HG03571 (cell line): ENCODE results near the gene SNX5.

Experiments used
- ATAC-seq: cut with Tn5 transposase; IDR thresholded peaks from one replicate; pipeline ENCODE4 v1.9.1; 2021; ENCODE audit not compliant: unreplicated experiment

Gene SNX5

DNA sequence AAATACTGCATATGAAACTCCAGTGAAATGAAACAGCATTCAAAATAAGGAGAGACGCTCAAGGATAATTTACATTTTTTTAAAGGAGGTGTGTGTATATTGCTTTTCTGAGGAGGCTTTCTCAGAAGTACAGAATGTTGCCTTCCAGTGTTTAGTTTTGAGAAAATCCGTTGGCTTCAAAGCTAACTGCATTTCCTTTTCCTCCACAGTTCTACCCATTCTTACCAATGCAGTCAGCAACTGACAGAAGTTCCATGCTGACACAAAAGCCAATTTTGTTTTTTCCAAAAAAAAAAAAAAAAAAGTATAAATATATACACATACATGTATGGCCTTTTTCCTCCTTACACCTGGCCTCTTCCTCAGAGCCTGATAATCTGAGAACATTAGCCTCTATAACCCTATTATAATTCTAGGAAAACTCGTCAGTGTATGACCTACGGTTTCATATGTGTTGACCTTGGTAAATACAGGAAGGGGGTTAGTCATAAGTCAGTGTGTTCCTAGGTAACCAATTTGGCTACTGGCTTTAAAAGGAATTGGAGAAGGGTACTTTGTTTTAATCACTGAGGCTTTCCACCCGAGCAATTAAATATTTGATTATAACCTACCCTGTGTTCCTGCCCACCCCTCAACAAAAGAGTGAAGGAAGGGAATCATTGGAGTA is 24.4 kb upstream of the SNX5 start:
- ATAC-seq: no peak

DNA sequence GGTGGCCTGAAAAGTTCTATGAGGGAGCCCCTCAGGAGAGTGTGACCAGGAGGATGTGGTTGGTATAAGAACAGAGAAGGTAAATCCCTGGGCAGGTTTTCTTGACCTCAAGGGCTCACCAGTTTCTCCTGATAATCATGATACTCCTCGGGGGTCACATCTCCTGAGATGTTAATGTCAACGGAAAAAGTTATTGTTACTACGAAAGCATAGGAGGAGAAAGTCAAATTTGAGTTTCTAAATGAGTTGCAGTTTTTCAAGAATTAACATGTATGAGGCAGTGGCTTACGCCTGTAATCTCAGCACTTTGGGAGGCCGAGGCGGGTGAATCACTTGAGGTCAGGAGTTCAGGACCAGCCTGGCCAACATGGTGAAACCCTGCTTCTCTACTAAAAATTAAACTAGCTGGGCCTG is 23.6 kb upstream of the SNX5 start:
- no peak for ATAC-seq

DNA sequence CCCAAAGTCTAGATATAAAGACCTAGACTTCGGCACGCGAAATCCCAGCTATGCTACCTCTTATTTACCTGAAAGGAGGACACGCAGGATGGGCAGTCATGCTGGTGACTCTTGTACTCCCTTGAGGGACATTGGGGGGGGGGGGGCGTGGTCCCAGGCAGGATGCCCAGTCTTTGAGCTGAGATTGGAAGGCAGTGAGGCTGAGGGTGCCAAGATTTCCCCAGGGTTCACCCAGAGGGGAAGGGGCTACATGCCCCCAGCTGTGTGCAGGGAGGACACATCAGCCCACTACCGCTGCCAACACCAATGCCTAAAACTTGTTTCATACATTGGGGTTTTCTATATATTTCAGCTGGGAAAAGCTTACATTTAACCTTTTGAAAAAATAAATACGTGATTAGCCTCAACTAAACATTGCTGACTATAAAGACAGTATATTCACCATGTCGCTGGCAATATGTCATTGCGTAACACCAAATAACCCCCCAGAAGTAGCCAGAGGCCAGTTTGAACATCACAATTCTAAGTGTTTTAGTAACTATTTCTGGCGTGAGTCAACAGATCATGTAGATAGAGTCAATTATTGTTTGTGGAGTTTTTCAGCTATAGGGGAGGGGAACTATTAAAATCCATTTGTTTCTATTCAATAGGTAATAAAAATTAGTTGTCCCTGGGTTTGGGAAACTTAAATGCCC is 21.8 kb upstream of the SNX5 start:
- ATAC-seq: no peak

DNA sequence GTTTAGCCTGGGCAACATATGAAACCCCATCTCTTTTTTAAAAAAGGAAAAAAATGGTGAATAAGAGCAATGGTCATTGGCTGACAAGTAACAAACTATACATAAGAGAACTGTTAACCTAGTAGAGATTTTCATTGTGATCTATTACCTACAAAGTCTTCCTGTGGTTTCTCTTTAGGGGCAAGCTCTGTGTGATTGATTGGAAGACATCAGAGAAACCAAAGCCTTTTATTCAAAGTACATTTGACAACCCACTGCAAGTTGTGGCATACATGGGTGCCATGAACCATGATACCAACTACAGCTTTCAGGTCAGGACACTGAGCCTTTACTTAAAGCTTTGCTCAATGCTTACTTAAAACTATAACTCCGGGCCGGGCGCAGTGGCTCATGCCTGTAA is 19.4 kb upstream of the SNX5 start:
- ATAC-seq: no peak

DNA sequence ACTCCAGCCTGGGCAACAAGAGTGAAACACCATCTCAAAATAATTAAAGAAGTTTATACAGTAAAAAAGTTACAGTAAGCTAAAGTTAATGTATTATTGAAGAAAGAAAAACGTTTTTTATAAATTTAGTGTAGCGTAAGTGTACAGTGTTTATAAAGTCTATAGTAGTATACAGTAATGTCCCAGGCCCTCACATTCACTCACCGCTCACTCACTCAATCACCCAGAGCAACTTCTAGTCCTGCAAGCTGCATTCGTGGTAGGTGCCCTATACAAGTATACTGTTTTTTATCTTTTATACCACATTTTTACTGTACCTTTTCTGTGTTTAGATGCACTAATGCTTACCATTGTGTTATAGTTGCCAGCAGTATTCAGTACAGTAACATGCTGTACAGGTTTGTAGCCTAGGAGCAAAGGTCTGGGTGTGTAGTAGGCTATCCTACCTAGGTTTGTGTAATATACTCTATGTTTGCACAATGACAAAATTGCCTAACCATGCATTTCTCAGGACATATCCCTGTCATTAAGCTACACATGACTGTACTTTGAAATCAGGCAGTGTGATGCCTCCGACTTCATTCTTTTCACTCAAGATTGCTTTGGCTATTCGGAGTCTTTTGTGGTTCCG is 16.9 kb upstream of the SNX5 start:
- no peak for ATAC-seq

DNA sequence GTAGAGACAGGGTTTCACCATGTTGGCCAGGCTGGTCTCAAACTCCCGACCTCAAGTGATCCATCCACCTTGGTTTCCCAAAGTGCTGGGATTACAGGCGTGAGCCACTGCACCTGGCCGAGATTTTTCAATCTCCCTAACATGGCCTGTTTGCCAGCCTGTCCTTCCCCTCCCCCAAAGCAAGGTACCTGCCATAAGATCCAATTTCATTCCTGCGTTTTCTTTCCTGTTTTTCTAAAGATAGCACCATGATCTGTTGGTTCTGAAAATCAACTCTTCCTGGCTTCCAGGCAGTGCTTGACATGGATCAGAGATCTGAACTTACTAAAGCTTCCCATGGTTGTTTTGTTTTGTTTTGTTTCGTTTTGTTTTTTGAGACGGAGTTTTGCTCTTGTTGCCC is 7.7 kb upstream of the SNX5 start:
- no peak for ATAC-seq

DNA sequence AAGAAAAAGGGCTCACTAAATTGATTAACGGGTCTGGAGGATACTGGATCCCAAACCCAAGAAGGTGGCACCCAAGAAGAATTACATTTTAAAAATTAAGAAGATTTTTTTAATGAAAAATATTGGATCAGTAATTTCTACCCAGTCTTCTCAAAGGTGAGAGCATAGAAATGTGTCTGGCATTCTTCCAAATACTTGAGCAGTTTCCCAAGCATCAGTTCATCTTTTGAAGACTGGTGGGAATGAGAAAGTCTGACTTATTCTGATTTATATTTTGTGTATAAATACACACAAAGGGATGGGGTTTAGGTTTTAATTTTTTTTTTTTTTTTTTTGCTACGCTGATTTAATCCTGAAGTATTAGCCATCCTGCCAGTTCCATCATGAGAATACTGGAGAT is 3.5 kb upstream of the SNX5 start:
- ATAC-seq: no peak

DNA sequence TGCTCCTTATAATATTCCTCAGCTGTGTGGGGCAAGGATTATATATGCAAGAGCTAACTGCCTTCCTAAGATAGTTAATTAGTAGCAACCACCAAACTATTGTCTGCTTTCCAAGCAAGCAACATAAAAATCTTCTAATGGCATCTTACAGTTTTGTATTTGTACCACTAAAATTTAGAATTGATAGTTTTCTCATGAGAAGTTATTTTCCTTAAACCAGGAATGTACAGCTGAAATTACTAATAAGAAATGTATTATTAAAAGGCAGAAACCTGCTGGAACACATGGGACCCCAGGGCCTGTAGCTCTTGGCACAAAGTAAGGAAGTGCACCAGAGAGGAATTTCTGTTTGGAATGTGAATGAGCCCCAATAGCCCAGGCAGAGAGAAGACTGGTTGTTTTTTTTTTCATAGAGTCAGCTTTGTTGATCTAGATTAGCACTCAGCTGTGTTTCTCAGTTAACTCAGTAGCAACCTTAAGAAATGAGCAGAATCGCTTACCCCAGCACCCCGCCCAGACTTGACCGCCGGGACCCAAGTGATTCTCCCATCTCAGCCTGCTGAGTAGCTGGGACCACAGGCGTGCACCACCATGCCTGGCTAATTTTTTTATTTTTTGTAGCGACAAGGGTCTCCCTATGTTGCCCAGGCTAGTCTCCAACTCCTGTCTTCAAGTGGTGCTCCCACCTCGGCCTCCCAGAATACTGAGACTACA is 2.9 kb upstream of the SNX5 start:
- no peak for ATAC-seq

DNA sequence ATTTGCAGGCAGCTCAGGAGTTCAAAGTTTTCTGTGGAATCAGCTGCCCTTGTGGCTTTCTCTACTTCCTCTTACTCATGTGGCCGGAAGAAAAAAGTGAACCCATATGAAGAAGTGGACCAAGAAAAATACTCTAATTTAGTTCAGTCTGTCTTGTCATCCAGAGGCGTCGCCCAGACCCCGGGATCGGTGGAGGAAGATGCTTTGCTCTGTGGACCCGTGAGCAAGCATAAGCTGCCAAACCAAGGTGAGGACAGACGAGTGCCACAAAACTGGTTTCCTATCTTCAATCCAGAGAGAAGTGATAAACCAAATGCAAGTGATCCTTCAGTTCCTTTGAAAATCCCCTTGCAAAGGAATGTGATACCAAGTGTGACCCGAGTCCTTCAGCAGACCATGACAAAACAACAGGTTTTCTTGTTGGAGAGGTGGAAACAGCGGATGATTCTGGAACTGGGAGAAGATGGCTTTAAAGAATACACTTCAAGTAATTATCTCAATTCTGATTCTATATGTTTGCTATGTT is 1.4 kb upstream of the SNX5 start:
- no peak for ATAC-seq

DNA sequence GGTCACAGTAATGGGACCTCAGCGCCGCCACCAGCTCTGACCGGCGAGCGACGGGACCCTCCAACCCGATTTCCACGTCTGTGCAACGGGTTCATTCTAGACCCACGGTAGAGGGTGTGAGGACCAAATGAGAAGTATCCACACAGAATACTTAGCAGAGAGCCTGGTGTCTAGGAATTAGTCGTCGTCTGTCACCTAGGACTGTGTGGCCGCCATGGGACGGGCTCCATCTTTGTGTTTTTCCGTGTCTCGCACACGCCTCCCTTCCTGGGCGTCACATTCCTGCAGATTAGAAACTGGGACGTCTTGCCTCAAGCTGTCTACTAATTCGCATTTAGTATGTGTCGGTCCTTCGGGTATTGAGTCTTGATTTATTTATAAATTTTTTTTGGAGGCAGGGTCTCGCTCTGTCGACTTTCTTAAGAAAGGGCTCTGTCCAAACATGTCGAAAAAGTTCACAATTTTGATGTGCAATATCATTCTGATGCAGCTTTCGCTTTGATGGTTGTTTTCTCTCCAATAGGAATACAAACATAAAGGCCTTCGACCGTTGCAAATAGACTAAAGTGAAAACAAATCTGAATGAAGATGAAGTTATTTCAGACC is 787 bp upstream of the SNX5 start:
- peak; percentile 4 for ATAC-seq

DNA sequence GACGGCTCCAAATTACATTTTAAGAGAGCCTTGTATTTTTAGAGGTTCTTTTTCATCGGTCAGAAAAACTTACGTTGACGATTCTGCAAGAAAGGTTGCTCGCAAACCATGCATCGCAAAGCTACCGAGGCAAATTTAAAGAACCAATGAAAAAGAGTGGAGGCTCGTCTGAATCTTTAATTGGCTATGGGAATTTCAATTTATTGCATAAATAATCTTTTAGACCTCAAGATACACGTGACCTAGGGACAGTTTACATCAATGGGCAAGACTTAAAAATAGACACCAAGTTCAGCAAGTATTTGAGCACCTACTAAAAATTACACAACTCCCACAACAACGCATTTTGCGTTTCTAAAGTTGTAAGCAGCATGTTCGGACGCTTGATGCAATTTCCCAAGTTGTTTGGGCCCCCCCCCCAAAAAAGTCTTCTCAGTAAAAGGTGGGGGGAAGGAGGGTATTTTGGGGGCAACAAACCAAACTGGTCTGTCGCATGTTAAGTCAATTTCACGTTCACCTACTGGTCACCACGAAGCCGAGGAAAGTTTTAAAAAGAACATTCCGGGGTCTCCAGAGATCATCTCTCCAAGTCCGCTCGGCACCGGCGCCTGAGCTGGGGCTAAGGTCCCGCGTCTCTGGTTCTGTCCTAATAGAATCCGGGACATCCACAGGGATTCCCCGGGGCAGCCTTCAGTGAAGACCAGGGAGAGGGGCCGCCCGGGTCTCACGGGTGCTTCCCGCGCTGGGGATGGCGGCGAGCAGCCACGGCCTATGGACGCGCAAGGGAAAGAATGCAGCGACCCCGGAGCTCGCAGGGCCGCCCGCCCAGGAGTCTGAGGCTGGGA is 851 bp downstream of the SNX5 start:
- ATAC-seq: peak; percentile 2

DNA sequence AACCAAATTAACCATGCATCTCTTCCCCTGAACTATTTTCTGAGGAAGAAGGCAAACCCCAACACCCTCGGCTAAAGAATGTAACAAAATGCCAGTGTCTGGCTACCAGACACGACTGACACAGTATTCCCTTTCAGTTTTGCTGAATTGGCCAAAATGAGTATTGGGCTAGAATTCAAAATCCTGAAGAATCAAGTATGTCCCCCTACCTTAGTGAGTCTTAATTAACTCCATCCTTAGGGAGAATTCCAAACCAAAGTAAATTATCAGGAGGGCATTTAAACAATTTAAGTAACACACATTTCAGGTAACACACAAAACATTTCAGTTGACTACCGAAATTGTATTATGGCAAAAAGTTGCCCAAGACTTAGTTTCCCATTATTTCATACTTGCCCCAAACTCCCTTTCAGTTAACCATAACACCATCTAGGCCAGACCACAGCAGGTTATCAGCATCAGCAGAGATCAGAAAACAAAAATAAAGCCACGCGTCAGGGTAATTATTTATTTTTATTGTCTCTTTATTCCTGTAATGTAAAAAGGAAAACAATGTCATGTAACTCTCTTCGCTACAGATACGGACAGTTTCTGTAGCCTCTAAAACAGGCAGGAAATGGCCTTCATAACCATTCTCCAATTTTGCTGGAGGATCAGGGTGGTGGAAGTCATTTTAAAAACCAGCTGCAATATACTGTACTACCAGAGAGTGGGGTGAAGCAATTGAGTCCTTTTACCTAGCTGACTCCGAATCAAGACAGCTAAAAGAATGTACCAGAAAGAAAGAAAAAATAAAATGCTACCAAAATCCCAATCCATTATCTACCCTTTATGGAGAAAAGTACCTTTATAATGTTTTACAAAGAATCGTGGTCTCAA is 1.9 kb downstream of the SNX5 start:
- no peak for ATAC-seq

DNA sequence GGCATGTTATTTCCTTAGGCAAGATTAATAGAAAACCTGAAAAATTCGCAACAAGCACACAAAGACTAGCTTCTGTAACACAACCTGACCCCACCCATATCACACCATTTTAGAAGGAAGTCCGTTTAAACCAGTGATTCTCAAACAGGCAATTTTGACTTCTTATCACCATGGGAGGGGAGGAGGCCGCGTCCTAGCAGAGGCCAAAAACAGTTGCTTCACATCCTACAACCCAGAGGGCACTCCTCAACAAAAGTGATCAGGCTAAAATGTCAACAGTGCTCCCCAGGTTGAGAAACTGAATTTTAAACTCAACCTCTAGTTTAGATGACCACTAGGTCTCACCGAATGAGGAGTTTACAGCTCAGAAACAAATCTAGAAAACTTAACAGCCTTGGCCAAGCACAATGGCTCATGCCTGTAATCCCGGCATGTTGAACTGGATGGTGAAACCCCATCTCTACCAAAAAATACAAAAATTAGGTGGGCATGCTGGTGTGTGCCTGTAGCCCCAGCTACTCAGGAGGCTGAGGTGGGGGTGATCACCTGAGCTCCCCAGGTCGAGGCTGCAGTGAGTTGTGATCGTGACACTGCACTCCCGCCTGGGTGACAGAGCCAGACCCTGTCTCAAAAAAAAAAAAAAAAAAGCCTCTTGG is 3.4 kb downstream of the SNX5 start:
- no peak for ATAC-seq

DNA sequence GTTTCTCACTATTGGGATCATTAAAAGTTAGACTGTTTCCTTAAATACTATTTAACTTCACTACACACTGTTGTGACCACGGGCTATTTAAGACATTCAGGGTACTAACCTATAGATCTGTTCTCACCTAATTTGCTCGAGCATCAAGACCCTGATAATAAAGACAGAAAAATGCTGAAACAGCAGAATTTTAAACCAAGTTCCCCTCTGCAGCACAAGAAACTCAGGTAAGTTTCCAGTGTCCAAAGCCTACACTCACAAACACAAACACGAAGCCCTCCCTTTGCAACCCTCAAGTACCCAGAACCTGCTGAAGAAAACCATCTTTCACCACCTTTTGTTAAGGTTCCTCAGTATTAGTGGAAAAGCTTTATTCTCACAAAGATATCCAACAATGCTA is 4.0 kb downstream of the SNX5 start:
- no peak for ATAC-seq

DNA sequence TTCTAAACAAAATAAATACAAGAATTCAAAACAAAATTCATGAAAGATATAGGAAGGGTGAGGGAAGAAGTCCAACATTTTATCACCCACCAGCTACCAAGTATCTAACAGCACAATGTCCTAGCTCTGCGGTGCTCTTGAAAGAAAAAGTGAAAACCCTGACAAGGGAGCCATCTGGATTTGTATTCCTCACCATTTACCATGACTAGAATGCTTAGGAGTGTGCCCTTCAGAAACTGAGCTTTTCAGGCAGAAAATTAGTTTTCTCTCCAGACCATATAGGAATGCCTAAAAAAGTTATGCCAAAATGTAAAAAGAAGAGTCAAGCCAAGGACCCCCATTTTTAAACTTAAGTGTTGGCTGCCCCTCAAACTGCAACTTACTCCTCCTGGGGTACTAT is 4.5 kb downstream of the SNX5 start:
- no peak for ATAC-seq

DNA sequence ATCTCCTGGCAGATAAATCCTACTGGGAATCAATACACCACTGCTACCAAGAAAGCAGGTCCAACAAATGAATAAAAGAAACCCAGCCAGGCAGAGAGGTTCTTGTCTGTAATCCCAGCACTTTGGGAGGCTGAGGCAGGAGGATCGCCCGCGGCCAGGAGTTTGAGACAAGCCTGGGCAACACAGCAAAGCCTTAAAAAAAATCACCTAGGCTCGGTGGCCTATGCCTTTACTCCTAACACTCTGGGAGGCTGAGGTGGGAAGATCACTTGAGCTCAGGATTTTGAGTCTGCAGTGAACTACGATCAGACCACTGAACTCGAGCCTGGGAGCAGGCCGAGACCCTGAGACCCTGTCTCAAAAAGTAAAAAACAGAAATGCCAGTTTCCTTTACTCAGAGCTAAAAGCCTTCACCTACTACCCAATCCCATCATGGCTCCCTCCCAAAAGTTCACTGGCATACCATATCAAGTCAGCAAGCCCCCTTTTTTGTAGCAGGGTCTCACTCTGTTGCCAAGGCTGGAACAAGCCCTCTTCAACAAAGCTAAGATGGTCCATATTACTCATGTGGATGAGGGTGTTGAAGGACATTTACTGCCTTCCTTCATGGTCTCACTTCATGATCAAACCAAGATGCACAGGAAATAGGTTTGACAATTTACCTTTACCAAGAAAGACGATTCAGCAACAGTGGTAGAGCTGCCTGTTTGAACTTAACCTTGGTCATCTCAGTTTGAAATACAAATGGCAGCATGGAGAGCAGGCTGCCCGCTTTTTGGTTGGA is 5.3 kb downstream of the SNX5 start:
- no peak for ATAC-seq

DNA sequence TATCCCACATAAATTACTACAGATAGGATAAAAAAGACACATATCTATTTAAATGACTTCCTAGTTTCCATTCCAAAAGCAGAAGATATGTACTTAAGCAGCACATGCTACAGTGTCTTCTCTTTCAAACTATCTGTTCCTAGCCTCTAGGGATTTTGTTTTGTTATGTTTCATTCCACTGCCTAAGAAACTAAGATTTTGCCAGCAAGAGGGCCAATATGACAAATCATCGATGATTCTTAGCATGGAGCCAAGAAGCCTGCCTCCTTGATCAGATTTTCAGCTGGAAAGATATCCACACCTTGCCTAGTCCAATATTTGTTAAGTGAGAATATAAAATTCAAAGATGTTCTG is 7.0 kb downstream of the SNX5 start:
- no peak for ATAC-seq

DNA sequence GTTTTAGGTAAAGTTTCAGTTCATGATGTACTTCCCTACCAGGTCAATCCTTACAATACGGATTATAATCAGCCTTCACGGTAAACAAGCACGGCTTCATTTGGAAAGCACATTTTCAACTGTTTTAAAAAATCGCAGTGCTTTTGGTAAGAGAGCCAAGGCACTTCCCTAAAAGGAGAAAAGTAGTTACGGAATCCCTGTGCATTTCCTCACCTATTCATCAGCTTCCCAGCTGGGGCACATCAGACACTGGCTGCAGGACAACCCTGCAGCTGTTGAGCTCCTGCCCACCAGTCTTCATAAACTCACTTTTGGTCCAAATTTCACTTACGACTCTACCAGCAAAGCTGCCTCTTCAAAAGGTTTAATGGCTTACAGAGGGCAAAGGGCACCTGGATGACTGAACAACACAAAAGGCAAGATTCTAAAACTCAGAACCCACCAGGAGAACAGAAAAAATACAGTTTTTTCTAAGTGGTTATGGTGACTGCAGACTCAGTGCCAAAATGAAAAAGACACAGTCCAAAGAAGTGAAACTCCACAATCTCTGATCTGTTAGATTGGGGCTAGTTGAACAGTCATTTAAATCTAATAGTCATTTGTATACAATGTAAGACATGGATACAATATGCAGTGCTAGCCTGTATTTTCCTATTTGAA is 7.5 kb downstream of the SNX5 start:
- ATAC-seq: no peak
